SK-N-SH (cell line): ENCODE measurements around the gene CENPS. TPM values are rescaled to one million over a fixed set of nuclear protein-coding genes. Genes with fewer than 3 reads are reported as not detected.

Source experiments
- CTCF ChIA-PET: fragments of 300-600, 350-600 bp; formaldehyde crosslinking; extraction: SDS; loops from one replicate; lab custom pipeline; 2021; lab: Yijun Ruan, JAX
- POLR2A ChIA-PET: fragments of 350-600 bp; sonication (Branson Sonifier 250); formaldehyde crosslinking; extraction: SDS; loops from one replicate; lab custom pipeline; 2020; ENCODE audit warnings: antibody characterized with exemption, inconsistent platforms; lab: Yijun Ruan, JAX
- DNase-seq: peaks from one replicate; pipeline ENCODE4 v3.0.0; 2012
- H2AFZ ChIP-seq: fragments of 200-600 bp; sonication (generic); 2 replicates; pipeline ENCODE4 v1.8.1; 2016; ENCODE audit warnings: antibody characterized with exemption, mild to moderate bottlenecking, low read depth
- H3F3A ChIP-seq: fragments of 200-600 bp; sonication (generic); replicated peaks from 2 replicates; pipeline ENCODE3; 2016; ENCODE audit warnings: antibody characterized with exemption, mild to moderate bottlenecking; ENCODE audit not compliant: insufficient read depth
- H3K27ac ChIP-seq, 2 experiments: fragments of 200-500 bp in 1 of 2; fragments of 200-600 bp in 1 of 2; sonication (Bioruptor generic) in 1 of 2; sonication (generic), shearing (Covaris generic) in 1 of 2; 2 replicates each; pipeline versions ENCODE4 v1.5.1 to v1.6.1; 2014 to 2016; ENCODE audit warnings: low read depth in 2 of 2, inconsistent platforms in 1 of 2, low read length in 1 of 2, mild to moderate bottlenecking in 1 of 2, mixed read lengths in 1 of 2
- H3K27me3 ChIP-seq: fragments of 200-600 bp; sonication (generic), shearing (Covaris generic); 2 replicates; pipeline ENCODE4 v1.6.1; 2016; ENCODE audit warnings: mixed run types; ENCODE audit not compliant: insufficient read depth
- H3K36me3 ChIP-seq, 2 experiments: fragments of 200-500 bp in 1 of 2; fragments of 200-600 bp in 1 of 2; sonication (Bioruptor generic) in 1 of 2; sonication (generic) in 1 of 2; replicated peaks in 1 of 2; 2 replicates each; pipeline versions ENCODE3 to v1.5.1; 2014 to 2016; ENCODE audit warnings: low read length in 1 of 2, mild to moderate bottlenecking in 1 of 2; ENCODE audit not compliant: insufficient read depth in 2 of 2, control insufficient read depth in 1 of 2
- H3K4me1 ChIP-seq, 2 experiments: fragments of 200-500 bp in 1 of 2; fragments of 200-600 bp in 1 of 2; sonication (Bioruptor generic) in 1 of 2; sonication (generic), shearing (Covaris generic) in 1 of 2; 2 replicates each; pipeline versions ENCODE4 v1.5.1 to v1.6.1; 2014 to 2016; ENCODE audit warnings: low read depth in 1 of 2, low read length in 1 of 2, mixed run types in 1 of 2; ENCODE audit not compliant: insufficient read depth in 2 of 2, control insufficient read depth in 1 of 2
- H3K4me2 ChIP-seq: fragments of 200-600 bp; sonication (generic), shearing (Covaris generic); 2 replicates; pipeline ENCODE4 v1.6.1; 2017; ENCODE audit warnings: mixed run types
- H3K4me3 ChIP-seq, 2 experiments: fragments of 200-500 bp in 1 of 2; fragments of 200-600 bp in 1 of 2; sonication (Bioruptor generic) in 1 of 2; sonication (generic), shearing (Covaris generic) in 1 of 2; 2 replicates each; pipeline versions ENCODE4 v1.5.1 to v1.8.1; 2014 to 2016; ENCODE audit warnings: low read depth in 2 of 2, inconsistent platforms in 1 of 2, low read length in 1 of 2, mild to moderate bottlenecking in 1 of 2, mixed read lengths in 1 of 2, moderate library complexity in 1 of 2
- H3K79me2 ChIP-seq: fragments of 200-600 bp; sonication (generic); 2 replicates; pipeline ENCODE4 v1.8.1; 2017; ENCODE audit warnings: mild to moderate bottlenecking; ENCODE audit not compliant: insufficient read depth
- H3K9ac ChIP-seq: fragments of 200-600 bp; sonication (generic); 2 replicates; pipeline ENCODE4 v1.6.1; 2017; ENCODE audit warnings: mixed run types
- H3K9me2 ChIP-seq: fragments of 200-600 bp; sonication (generic); 2 replicates; pipeline ENCODE4 v1.6.1; 2017; ENCODE audit warnings: mixed run types
- H3K9me3 ChIP-seq: fragments of 200-600 bp; sonication (generic); 2 replicates; pipeline ENCODE4 v1.6.1; 2017; ENCODE audit warnings: mixed run types, mild to moderate bottlenecking, moderate library complexity
- H4K20me1 ChIP-seq: fragments of 200-600 bp; sonication (generic); 2 replicates; pipeline ENCODE4 v1.6.1; 2017; ENCODE audit warnings: mild to moderate bottlenecking, mixed run types; ENCODE audit not compliant: insufficient read depth
- CTCF ChIP-seq: fragments of 200-600 bp; sonication (generic); IDR thresholded peaks from 2 replicates; pipeline ENCODE4 v1.6.1; 2017; ENCODE audit warnings: antibody characterized with exemption, mild to moderate bottlenecking, moderate library complexity
- ELF1 ChIP-seq: IDR thresholded peaks from 2 replicates; pipeline ENCODE4 v1.4.0; 2012
- FOXJ3 ChIP-seq: sonication (generic); formaldehyde crosslinking; IDR thresholded peaks from 2 replicates; pipeline ENCODE4 v1.5.1; 2020; ENCODE audit warnings: mild to moderate bottlenecking, missing genetic modification reagents
- IRF3 ChIP-seq: fragments of 150-350 bp; IDR thresholded peaks from 2 replicates; pipeline ENCODE4 v1.6.1; 2016; ENCODE audit warnings: mild to moderate bottlenecking, low read depth, low read length
- MAX ChIP-seq: IDR thresholded peaks from 2 replicates; pipeline ENCODE4 v1.4.0; 2012; ENCODE audit warnings: low read depth
- MXI1 ChIP-seq: IDR thresholded peaks from 2 replicates; pipeline ENCODE4 v1.6.1; 2012; ENCODE audit warnings: mild to moderate bottlenecking, low read depth, low read length, improper control_type of control experiment
- NRF1 ChIP-seq: IDR thresholded peaks from 2 replicates; pipeline ENCODE4 v1.6.1; 2012; ENCODE audit warnings: low read depth, mild to moderate bottlenecking, low read length
- PBX3 ChIP-seq: IDR thresholded peaks from 2 replicates; pipeline ENCODE4; 2012
- RAD21 ChIP-seq: IDR thresholded peaks from 2 replicates; pipeline ENCODE4 v1.6.1; 2012; ENCODE audit warnings: mild to moderate bottlenecking, low read length
- REST ChIP-seq: IDR thresholded peaks from 2 replicates; pipeline ENCODE4 v1.6.1; 2012; ENCODE audit warnings: mild to moderate bottlenecking, low read depth, low read length, moderate library complexity
- SMC3 ChIP-seq: IDR thresholded peaks from 2 replicates; pipeline ENCODE4 v1.6.1; 2012; ENCODE audit warnings: low read depth, low read length, improper control_type of control experiment
- TEAD4 ChIP-seq: IDR thresholded peaks from 2 replicates; pipeline ENCODE4 v1.4.0; 2012; ENCODE audit warnings: mild to moderate bottlenecking, borderline replicate concordance; ENCODE audit not compliant: insufficient read depth
- ZBTB33 ChIP-seq: IDR thresholded peaks from 2 replicates; pipeline ENCODE4 v1.4.0; 2012; ENCODE audit warnings: low read depth, borderline replicate concordance
- WGBS: methylation state at CpG from one replicate; pipeline ENCODE4 v1.1.6; 2017; ENCODE audit warnings: low lambda C conversion rate; 5-methylcytosine and 5-hydroxymethylcytosine counted together
- polyA plus RNA-seq, 3 experiments: library from polyadenylated mRNA; depleted of rRNA; stranded (reverse); fragments of >200 nt; gene quantifications; 2 replicates each; pipeline ENCODE4 v1.2.3, GENCODE V29; 2012

CENPS gene
- polyA plus RNA-seq, 1 of the 3 experiments (the other 2 are of a cell fraction), result 20.0 TPM

- TF ChIP-seq NRF1 (no peak), FOXJ3 (CRISPR knock-in tag) (no peak), TEAD4 (no peak)
- TF ChIP-seq, all 33 proteins: peak for 0
Measured at GRCh38 chr1:10432910-10433700, 2.9 kb downstream of the CENPS start (continued).

- CTCF ChIA-PET, result interaction anchor here (1.8 to 10.8 kb wide), 2 partner anchors 41 to 61 kb away, joined by 4 to 203 read pairs; partner anchors contain the start of gene PEX14
Measured at GRCh38 chr1:10433790-10434189, 3.6 kb downstream of the CENPS start.

More at GRCh38 chr1:10433790-10434189, 3.6 kb downstream of the CENPS start:
- peaks cover 8 to 9% of the 10 kb centered on the region in 2 experiments; a peak in 2 of 4 replicates for H3K4me1 ChIP-seq
- H3K9me3 ChIP-seq, result no peaks in the 10 kb centered on the region
- no peaks in the 10 kb centered on the region for H4K20me1 ChIP-seq
- H3K9me2 ChIP-seq, result no peaks in the 10 kb centered on the region
- H3K27ac ChIP-seq, result no peak overlapping the region
- no peak overlapping the region for H3K9ac ChIP-seq
- POLR2A ChIA-PET, result interaction anchor here (0.9 kb wide), 1 partner anchor 9 kb away, joined by 3 read pairs; no protein-coding TSS in a partner anchor
- peaks cover 18% of the 10 kb centered on the region for H3K79me2 ChIP-seq
- H3K36me3 ChIP-seq, result peaks cover 0 to 3% of the 10 kb centered on the region in 2 experiments
- no peak overlapping the region for H3K4me2 ChIP-seq
- WGBS, result 93% methylated on average over 11 of the region's 11 CpGs
- peaks cover 4% of the 10 kb centered on the region for H3F3A ChIP-seq
- DNase-seq, result no peak
- no peaks in the 10 kb centered on the region for H3K27me3 ChIP-seq
- no peak overlapping the region for H3K4me3 ChIP-seq
- H2AFZ ChIP-seq, result no peak overlapping the region
- TF ChIP-seq ZBTB33, result no peak
- TF ChIP-seq MXI1, result no peak
- TF ChIP-seq RAD21, result no peak
- no peak for TF ChIP-seq PBX3
- TF ChIP-seq CTCF, result no peak
- no peak for TF ChIP-seq FOXJ3 (CRISPR knock-in tag)
- TF ChIP-seq MAX, result no peak
- TF ChIP-seq NRF1, result no peak
- no peak for TF ChIP-seq REST
- TF ChIP-seq ELF1, result no peak
- no peak for TF ChIP-seq IRF3
- TF ChIP-seq TEAD4, result no peak
- no peak for TF ChIP-seq SMC3
